Gastroesophageal sphincter (tissue), 3 donors: Measurements from ENCODE around the gene MEMO1.

ENCODE experiments used
- EP300 ChIP-seq: sonication (generic); formaldehyde crosslinking; IDR thresholded peaks from one replicate; pipeline ENCODE4 v1.6.1; 2017; ENCODE audit warnings: antibody characterized with exemption, mild to moderate bottlenecking
- TF ChIP-seq, protein P1 (sequence below), 4 experiments: fragments of 200-600 bp in 2 of 4; fragments of 450-650 bp in 2 of 4; sonication (generic) in 1 of 4; IDR thresholded peaks; one replicate each; pipeline ENCODE4 v1.5.1; 2017 to 2019; ENCODE audit warnings: antibody characterized with exemption in 4 of 4, mild to moderate bottlenecking in 2 of 4, moderate library complexity in 2 of 4

DNA sequence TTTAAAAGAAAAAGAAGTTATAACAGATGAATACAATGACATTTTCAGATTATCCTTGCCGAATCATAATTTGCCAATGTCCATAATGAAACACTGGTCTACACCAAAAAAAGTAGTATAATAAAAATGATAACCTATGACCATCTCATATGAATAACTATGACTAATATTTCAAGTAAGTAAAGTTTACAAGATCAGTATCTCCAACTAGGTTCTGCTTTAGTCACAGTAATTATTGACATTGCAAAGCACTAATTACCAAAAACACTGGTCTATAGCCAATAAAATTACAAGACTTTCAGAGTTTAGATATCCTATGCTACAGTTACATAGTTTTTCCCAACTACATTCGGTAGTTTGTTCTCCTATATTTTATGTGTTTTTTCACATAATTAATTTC, 136.7 kb downstream of the MEMO1 start:
- TF ChIP-seq, protein P1, sequence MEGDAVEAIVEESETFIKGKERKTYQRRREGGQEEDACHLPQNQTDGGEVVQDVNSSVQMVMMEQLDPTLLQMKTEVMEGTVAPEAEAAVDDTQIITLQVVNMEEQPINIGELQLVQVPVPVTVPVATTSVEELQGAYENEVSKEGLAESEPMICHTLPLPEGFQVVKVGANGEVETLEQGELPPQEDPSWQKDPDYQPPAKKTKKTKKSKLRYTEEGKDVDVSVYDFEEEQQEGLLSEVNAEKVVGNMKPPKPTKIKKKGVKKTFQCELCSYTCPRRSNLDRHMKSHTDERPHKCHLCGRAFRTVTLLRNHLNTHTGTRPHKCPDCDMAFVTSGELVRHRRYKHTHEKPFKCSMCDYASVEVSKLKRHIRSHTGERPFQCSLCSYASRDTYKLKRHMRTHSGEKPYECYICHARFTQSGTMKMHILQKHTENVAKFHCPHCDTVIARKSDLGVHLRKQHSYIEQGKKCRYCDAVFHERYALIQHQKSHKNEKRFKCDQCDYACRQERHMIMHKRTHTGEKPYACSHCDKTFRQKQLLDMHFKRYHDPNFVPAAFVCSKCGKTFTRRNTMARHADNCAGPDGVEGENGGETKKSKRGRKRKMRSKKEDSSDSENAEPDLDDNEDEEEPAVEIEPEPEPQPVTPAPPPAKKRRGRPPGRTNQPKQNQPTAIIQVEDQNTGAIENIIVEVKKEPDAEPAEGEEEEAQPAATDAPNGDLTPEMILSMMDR (IDR thresholded peaks at IDR 0.05), result no peak
- TF ChIP-seq EP300, result no peak
